ENCODE results near the gene EVPL. TPM values are rescaled to one million over a fixed set of nuclear protein-coding genes. Genes with fewer than 3 reads are reported as not detected.

EVPL gene
- total and polyA plus RNA-seq, 5 donors from 2014 or later: 0.05 to 0.15 TPM; not detected in 3

DNA sequence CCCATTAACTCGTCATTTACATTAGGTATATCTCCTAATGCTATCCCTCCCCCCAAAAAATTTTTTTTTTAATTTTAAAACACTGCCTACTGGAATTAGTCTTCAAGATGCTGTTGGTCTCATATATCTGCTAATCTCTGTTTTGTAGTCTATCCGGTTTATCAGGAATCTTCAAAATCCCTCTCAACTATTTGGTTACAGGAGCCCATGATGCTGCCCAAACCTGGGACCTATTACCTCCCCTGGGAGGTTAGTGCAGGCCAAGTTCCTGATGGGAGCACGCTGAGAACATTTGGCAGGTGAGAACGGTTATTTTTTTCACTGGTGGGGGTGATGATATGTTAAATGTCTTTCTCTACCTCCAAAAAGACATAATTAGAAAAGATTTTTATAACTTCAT is 41.1 kb downstream of the EVPL start:
- H3K27me3 ChIP-seq (ENCODE audit: control insufficient read depth, insufficient read depth, low read length): no peaks in the 10 kb centered on the region
- no peak overlapping the region for H3K27ac ChIP-seq (ENCODE audit: insufficient read depth, low read length, poor library complexity, severe bottlenecking)
- H3K4me3 Mint-ChIP-seq: no peak overlapping the region
- H3K4me3 ChIP-seq (ENCODE audit: low read depth, low read length): no peak overlapping the region
- peaks cover 0 to 12% (median 4%) of the 10 kb centered on the region in 4 donors for H3K4me1 Mint-ChIP-seq
- no peaks in the 10 kb centered on the region for H3K9me3 ChIP-seq (ENCODE audit: control insufficient read depth in 2 of 2, low read length in 2 of 2)
- no peaks in the 10 kb centered on the region for H3K36me3 ChIP-seq (ENCODE audit: control insufficient read depth, insufficient read depth, low read length)
- H3K36me3 Mint-ChIP-seq: no peaks in the 10 kb centered on the region
- ATAC-seq (ENCODE audit: low read depth in 2 of 2): no peak
- no peaks in the 10 kb centered on the region for H3K27me3 Mint-ChIP-seq
- no peak overlapping the region for H3K27ac Mint-ChIP-seq
- H3K4me1 ChIP-seq (ENCODE audit: control insufficient read depth, insufficient read depth, low read length, poor library complexity, severe bottlenecking): no peaks in the 10 kb centered on the region
- DNase-seq: no peak
- H3K9me3 Mint-ChIP-seq: no peaks in the 10 kb centered on the region

DNA sequence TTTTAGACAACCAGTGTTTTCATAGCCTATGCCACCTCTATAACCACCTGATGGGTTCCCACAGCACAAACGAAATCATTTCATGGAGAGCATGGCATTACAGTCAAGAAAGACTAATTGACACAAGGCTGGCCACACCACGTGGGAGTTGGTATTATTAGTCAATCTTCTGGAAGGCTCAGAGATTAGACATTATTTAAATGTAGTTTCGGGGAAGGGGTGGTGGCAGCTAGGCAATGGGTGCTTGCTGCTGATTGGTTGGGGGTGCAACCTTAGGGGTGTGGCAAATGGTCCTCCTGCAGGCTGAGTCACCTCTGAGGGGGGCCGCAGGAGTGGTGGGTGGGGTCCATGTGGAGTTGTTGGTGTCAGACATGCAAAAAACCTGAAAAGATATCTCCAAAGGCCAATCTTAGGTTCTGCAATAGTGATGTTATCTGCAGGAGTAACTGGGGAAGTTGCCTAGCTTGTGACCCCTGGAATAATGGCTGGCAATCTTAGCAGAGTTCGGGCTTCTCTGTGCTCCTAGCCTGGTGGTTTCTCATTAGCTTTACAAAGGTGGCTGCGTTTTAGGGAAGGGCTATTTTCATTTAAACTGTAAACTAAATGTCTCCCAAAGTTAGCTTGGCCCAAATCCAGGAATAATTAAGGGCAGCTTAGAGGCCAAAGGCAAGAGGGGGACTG is 43.5 kb downstream of the EVPL start:
- H3K4me1 Mint-ChIP-seq: peaks cover 4 to 28% (median 13%) of the 10 kb centered on the region in 4 donors
- Histone ChIP-seq H3K27me3 (ENCODE audit: control insufficient read depth, insufficient read depth, low read length) (no peaks in the 10 kb centered on the region), H3K9me3 (ENCODE audit: control insufficient read depth in 2 of 2, low read length in 2 of 2) (no peaks in the 10 kb centered on the region), H3K4me3 (ENCODE audit: low read depth, low read length) (no peak overlapping the region), H3K27ac (ENCODE audit: insufficient read depth, low read length, poor library complexity, severe bottlenecking) (no peak overlapping the region), H3K36me3 (ENCODE audit: control insufficient read depth, insufficient read depth, low read length) (no peaks in the 10 kb centered on the region), H3K4me1 (ENCODE audit: control insufficient read depth, insufficient read depth, low read length, poor library complexity, severe bottlenecking) (peaks cover 12% of the 10 kb centered on the region)
- H3K36me3 Mint-ChIP-seq: no peaks in the 10 kb centered on the region
- H3K4me3 Mint-ChIP-seq: peak overlapping the region in 1 of 4 donors; percentile 51
- no peak for ATAC-seq (ENCODE audit: low read depth in 2 of 2)
- no peaks in the 10 kb centered on the region for H3K27me3 Mint-ChIP-seq
- no peak for DNase-seq
- H3K9me3 Mint-ChIP-seq: no peaks in the 10 kb centered on the region
- peak overlapping the region in 1 of 3 donors; percentile 48 for H3K27ac Mint-ChIP-seq

DNA sequence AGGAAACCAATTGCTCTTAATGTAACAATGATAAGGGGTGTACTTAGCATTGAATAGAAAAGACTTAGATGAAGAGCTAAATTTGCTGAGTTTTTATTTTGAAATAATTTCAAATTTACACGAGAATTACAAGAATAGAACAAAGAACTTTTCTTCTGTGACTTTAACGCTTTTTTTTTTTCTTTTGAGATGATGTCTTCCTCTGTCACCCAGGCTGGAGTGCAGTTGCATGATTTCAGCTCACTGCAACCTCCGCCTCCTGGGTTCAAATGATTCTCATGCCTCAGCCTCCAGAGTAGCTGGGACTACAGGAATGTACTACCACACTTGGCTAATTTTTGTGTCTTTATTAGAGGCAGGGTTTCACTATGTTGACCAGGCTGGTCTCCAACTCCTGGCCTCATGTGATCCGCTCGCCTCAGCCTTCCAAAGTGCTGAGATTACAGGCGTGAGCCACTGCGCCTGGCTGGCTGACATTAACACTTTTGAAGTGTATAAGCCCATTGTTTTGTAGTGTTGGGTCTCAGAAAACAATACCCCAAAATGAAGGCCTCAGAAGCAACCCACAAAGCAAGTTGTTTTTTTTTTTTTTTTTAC is 46.0 kb downstream of the EVPL start:
- Histone ChIP-seq H3K36me3 (ENCODE audit: control insufficient read depth, insufficient read depth, low read length) (no peaks in the 10 kb centered on the region), H3K4me1 (ENCODE audit: control insufficient read depth, insufficient read depth, low read length, poor library complexity, severe bottlenecking) (peaks cover 27% of the 10 kb centered on the region), H3K27ac (ENCODE audit: insufficient read depth, low read length, poor library complexity, severe bottlenecking) (no peak overlapping the region), H3K27me3 (ENCODE audit: control insufficient read depth, insufficient read depth, low read length) (no peaks in the 10 kb centered on the region), H3K9me3 (ENCODE audit: control insufficient read depth in 2 of 2, low read length in 2 of 2) (no peaks in the 10 kb centered on the region), H3K4me3 (ENCODE audit: low read depth, low read length) (no peak overlapping the region)
- no peak for DNase-seq
- no peaks in the 10 kb centered on the region for H3K27me3 Mint-ChIP-seq
- no peaks in the 10 kb centered on the region for H3K9me3 Mint-ChIP-seq
- H3K4me3 Mint-ChIP-seq: peak overlapping the region; percentile 95 to 100 (median 98)
- peaks cover 3% of the 10 kb centered on the region for H3K36me3 Mint-ChIP-seq
- peak overlapping the region; percentile 80 to 100 (median 100) for H3K27ac Mint-ChIP-seq
- H3K4me1 Mint-ChIP-seq: peaks cover 8 to 49% (median 30%) of the 10 kb centered on the region in 4 donors
- ATAC-seq (ENCODE audit: low read depth in 2 of 2): no peak

DNA sequence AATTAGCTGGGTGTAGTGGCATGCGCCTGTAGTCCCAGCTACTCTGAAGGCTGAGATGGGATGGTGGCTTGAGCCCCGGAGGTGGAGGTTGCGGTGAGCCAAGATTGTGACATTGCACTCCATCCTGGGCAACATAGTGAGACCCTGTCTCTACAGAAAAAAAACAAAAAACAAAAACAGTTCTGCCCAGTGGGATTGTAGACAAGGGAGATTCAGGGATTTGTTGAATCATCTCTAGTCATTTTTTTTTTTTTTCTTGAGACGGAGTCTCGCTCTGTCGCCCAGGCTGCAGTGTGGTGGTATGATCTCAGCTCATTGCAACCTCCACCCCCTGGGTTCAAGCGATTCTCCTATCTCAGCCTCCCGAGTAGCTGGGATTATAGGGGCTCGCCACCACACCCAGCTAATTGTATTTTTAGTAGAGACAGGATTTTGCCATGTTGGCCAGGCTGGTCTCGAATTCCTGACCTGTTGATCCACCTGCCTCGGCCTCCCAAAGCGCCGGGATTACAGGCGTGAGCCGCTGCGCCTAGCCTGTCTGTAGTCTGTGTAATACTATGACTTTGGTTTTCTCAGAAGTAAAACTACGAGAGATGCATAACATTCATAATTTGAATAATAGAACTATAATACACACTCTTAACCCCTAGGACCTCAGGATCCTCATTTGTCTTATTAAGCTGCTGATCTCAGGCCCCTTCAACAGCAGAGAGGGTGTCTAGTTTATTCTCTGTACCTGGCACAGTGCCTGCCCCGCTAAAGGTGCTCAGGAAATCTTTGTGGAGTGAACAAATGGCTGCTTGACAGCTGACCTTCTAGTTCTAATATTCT is 46.7 kb downstream of the EVPL start:
- peaks cover 29% of the 10 kb centered on the region for H3K4me1 ChIP-seq (ENCODE audit: control insufficient read depth, insufficient read depth, low read length, poor library complexity, severe bottlenecking)
- Mint-ChIP-seq H3K27ac (peak overlapping the region; percentile 100), H3K9me3 (no peaks in the 10 kb centered on the region), H3K36me3 (peaks cover 5% of the 10 kb centered on the region), H3K27me3 (no peaks in the 10 kb centered on the region), H3K4me3 (peak overlapping the region; percentile 95 to 100 (median 98)), H3K4me1 (peaks cover 10 to 55% (median 31%) of the 10 kb centered on the region in 4 donors)
- no peaks in the 10 kb centered on the region for H3K27me3 ChIP-seq (ENCODE audit: control insufficient read depth, insufficient read depth, low read length)
- DNase-seq (no peak), ATAC-seq (ENCODE audit: low read depth in 2 of 2) (no peak)
- H3K36me3 ChIP-seq (ENCODE audit: control insufficient read depth, insufficient read depth, low read length): no peaks in the 10 kb centered on the region
- no peaks in the 10 kb centered on the region for H3K9me3 ChIP-seq (ENCODE audit: control insufficient read depth in 2 of 2, low read length in 2 of 2)
- peak overlapping the region; percentile 84 for H3K4me3 ChIP-seq (ENCODE audit: low read depth, low read length)
- peak overlapping the region; percentile 91 for H3K27ac ChIP-seq (ENCODE audit: insufficient read depth, low read length, poor library complexity, severe bottlenecking)

DNA sequence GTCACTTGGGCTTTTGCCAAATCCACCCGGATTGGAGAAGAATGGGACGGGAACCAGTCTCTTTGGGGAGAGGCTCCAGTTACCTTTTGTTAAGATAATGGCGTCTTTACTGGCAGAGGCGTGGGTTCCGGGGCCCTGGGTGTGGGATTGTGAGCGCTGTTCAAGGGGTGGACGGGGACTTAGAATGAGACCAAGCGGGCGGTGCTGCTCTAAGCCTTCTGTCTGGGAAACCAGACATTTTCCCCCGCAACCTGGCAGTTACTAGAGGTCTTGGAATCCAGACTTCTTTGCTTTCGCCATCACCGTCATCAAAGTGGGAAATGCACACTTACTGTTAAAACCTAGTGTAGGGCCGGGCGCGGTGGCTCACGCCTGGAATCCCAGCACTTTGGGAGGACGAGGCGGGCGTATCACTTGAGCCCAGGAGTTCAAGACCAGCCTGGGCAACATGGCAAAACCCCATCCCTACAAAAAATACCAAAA is 47.4 kb downstream of the EVPL start:
- DNase-seq (no peak), ATAC-seq (ENCODE audit: low read depth in 2 of 2) (peak; percentile 24 to 29)
- Mint-ChIP-seq H3K9me3 (no peaks in the 10 kb centered on the region), H3K4me1 (peaks cover 10 to 57% (median 31%) of the 10 kb centered on the region in 4 donors), H3K27me3 (no peaks in the 10 kb centered on the region), H3K27ac (peak overlapping the region; percentile 100), H3K4me3 (peak overlapping the region; percentile 95 to 100 (median 98)), H3K36me3 (peaks cover 5% of the 10 kb centered on the region)
- Histone ChIP-seq H3K36me3 (ENCODE audit: control insufficient read depth, insufficient read depth, low read length) (no peaks in the 10 kb centered on the region), H3K27me3 (ENCODE audit: control insufficient read depth, insufficient read depth, low read length) (no peaks in the 10 kb centered on the region), H3K9me3 (ENCODE audit: control insufficient read depth in 2 of 2, low read length in 2 of 2) (no peaks in the 10 kb centered on the region), H3K27ac (ENCODE audit: insufficient read depth, low read length, poor library complexity, severe bottlenecking) (peak overlapping the region; percentile 91), H3K4me3 (ENCODE audit: low read depth, low read length) (peak overlapping the region; percentile 84), H3K4me1 (ENCODE audit: control insufficient read depth, insufficient read depth, low read length, poor library complexity, severe bottlenecking) (peaks cover 29% of the 10 kb centered on the region)

DNA sequence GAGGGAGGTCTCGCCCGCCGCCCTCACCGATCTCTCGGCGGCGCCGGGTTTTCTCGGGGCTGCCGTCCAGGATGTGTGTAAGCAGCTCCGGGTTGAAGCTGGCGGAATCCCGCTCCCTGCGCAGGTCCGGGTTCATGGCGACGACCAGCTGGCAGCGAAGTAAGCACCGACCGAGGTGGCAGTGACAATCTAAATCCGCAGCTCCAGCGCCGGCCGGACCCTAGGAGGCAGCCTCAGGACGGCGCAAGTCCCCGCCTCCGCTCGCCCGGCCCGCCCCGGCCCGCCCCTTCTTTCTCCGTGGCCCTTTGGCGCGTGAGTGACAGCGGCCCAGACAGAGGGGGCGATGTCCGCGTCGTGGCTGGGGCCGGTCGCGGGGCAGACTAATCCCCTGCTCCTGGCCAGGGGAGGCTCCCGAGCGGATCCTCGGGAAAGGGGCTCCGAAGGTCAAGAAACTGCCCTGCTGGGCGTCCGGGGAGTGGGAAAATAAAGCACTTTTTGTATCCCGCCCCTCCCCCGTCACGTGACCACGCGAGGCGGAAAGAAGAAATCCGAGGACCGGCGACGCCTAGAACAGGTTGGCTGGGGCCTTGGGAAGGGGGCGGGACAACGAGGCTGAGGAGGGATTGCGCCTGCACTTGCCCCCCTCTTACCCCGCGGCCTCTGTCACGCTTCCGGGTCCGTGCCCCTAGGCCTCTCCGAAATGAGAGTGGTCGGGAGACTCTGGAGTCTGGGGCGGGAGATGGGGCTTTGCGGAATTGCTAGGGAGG is 48.0 kb downstream of the EVPL start, which contains the start of the genes ACOX1 and TEN1:
TSS of gene ACOX1 (minus strand) at position 229 of the 767 bp plus-strand sequence. CDS start at position 136, 93 bp downstream.
TSS of gene TEN1 (plus strand) at position 303 of the 767 bp plus-strand sequence. CDS start 6,953 bp downstream, outside the sequence.
- Mint-ChIP-seq H3K36me3 (peaks cover 8% of the 10 kb centered on the region), H3K4me3 (peak within 1 kb of the TSS; percentile 95 to 100 (median 98)), H3K27me3 (no peaks in the 10 kb centered on the region), H3K27ac (peak within 1 kb of the TSS; percentile 100), H3K4me1 (peaks cover 13 to 61% (median 35%) of the 10 kb centered on the region in 4 donors), H3K9me3 (no peaks in the 10 kb centered on the region)
- ATAC-seq (ENCODE audit: low read depth in 2 of 2) (peak; percentile 95 to 96), DNase-seq (peak; percentile 93 to 98 (median 93))
- peaks cover 29% of the 10 kb centered on the region for H3K4me1 ChIP-seq (ENCODE audit: control insufficient read depth, insufficient read depth, low read length, poor library complexity, severe bottlenecking)
- H3K4me3 ChIP-seq (ENCODE audit: low read depth, low read length): peak within 1 kb of the TSS; percentile 91
- no peaks in the 10 kb centered on the region for H3K9me3 ChIP-seq (ENCODE audit: control insufficient read depth in 2 of 2, low read length in 2 of 2)
- no peaks in the 10 kb centered on the region for H3K27me3 ChIP-seq (ENCODE audit: control insufficient read depth, insufficient read depth, low read length)
- peak within 1 kb of the TSS; percentile 91 for H3K27ac ChIP-seq (ENCODE audit: insufficient read depth, low read length, poor library complexity, severe bottlenecking)
- H3K36me3 ChIP-seq (ENCODE audit: control insufficient read depth, insufficient read depth, low read length): no peaks in the 10 kb centered on the region

All from CD4-positive, CD25-positive, alpha-beta regulatory T cell (primary cell).